ENCODE data around the gene GRB2.

- TF ChIP-seq, protein P1, sequence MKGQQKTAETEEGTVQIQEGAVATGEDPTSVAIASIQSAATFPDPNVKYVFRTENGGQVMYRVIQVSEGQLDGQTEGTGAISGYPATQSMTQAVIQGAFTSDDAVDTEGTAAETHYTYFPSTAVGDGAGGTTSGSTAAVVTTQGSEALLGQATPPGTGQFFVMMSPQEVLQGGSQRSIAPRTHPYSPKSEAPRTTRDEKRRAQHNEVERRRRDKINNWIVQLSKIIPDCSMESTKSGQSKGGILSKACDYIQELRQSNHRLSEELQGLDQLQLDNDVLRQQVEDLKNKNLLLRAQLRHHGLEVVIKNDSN (IDR thresholded peaks at IDR 0.05) = no peak
- TF ChIP-seq RAD21 (IDR thresholded peaks at IDR 0.05; ENCODE audit: low read depth) (no peak), EP300 (IDR thresholded peaks at IDR 0.05; ENCODE audit: borderline replicate concordance) (no peak), MAX (IDR thresholded peaks at IDR 0.05) (no peak), YY1 (IDR thresholded peaks at IDR 0.05; ENCODE audit: low read depth) (no peak), TCF12 (IDR thresholded peaks at IDR 0.05; ENCODE audit: low read depth) (no peak), TAF1 (IDR thresholded peaks at IDR 0.05; ENCODE audit: low read depth) (no peak), TEAD4 (IDR thresholded peaks at IDR 0.05) (no peak), ZBTB7A (IDR thresholded peaks at IDR 0.05; ENCODE audit: low read depth) (no peak), CREB1 (IDR thresholded peaks at IDR 0.05; ENCODE audit: low read depth) (no peak)
- TF ChIP-seq, protein P2, sequence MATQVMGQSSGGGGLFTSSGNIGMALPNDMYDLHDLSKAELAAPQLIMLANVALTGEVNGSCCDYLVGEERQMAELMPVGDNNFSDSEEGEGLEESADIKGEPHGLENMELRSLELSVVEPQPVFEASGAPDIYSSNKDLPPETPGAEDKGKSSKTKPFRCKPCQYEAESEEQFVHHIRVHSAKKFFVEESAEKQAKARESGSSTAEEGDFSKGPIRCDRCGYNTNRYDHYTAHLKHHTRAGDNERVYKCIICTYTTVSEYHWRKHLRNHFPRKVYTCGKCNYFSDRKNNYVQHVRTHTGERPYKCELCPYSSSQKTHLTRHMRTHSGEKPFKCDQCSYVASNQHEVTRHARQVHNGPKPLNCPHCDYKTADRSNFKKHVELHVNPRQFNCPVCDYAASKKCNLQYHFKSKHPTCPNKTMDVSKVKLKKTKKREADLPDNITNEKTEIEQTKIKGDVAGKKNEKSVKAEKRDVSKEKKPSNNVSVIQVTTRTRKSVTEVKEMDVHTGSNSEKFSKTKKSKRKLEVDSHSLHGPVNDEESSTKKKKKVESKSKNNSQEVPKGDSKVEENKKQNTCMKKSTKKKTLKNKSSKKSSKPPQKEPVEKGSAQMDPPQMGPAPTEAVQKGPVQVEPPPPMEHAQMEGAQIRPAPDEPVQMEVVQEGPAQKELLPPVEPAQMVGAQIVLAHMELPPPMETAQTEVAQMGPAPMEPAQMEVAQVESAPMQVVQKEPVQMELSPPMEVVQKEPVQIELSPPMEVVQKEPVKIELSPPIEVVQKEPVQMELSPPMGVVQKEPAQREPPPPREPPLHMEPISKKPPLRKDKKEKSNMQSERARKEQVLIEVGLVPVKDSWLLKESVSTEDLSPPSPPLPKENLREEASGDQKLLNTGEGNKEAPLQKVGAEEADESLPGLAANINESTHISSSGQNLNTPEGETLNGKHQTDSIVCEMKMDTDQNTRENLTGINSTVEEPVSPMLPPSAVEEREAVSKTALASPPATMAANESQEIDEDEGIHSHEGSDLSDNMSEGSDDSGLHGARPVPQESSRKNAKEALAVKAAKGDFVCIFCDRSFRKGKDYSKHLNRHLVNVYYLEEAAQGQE (IDR thresholded peaks at IDR 0.05; ENCODE audit: low read depth) = no peak
Measured at GRCh38 chr17:75402026-75402425, 3.5 kb downstream of the GRB2 start.
